Endodermal cell (in vitro differentiated cells): ENCODE results near the gene CEPT1. TPM values are rescaled to one million over a fixed set of nuclear protein-coding genes. Genes with fewer than 3 reads are reported as not detected.

Experiments
- DNase-seq: peaks from one replicate; pipeline ENCODE4 v3.0.0-alpha.2; 2017
- H3K27ac ChIP-seq: 2 replicates; pipeline ENCODE4 v1.5.1; 2013; ENCODE audit warnings: mild to moderate bottlenecking, low read depth, low read length, moderate library complexity
- H3K27me3 ChIP-seq: 2 replicates; pipeline ENCODE4 v1.6.1; 2013; ENCODE audit warnings: mild to moderate bottlenecking, low read length, moderate library complexity; ENCODE audit not compliant: insufficient read depth, control insufficient read depth, poor library complexity, severe bottlenecking
- H3K36me3 ChIP-seq: 2 replicates; pipeline ENCODE4 v1.7.0; 2013; ENCODE audit warnings: mild to moderate bottlenecking, low read length, moderate library complexity; ENCODE audit not compliant: control insufficient read depth, insufficient read depth
- H3K4me1 ChIP-seq: one replicate; pipeline ENCODE4 v1.7.0; 2013; ENCODE audit warnings: low read length; ENCODE audit not compliant: control insufficient read depth, insufficient read depth
- H3K4me3 ChIP-seq: 2 replicates; pipeline ENCODE4 v1.5.1; 2013; ENCODE audit warnings: mild to moderate bottlenecking, low read length, moderate library complexity
- H3K9ac ChIP-seq: 2 replicates; pipeline ENCODE4 v1.6.1; 2013; ENCODE audit warnings: mild to moderate bottlenecking, low read length, moderate library complexity; ENCODE audit not compliant: poor library complexity, severe bottlenecking; ENCODE audit errors: extremely low read depth
- H3K9me3 ChIP-seq: 2 replicates; pipeline ENCODE4 v1.6.1; 2013; ENCODE audit warnings: mild to moderate bottlenecking, low read length, moderate library complexity; ENCODE audit not compliant: control insufficient read depth
- H3K27ac Mint-ChIP-seq: 2 replicates; pipeline ENCODE4 v1.8.0; 2020; ENCODE audit warnings: mixed read lengths
- H3K27me3 Mint-ChIP-seq: 2 replicates; pipeline ENCODE4 v1.8.0; 2021; ENCODE audit warnings: mild to moderate bottlenecking, mixed read lengths; ENCODE audit not compliant: insufficient read depth
- H3K36me3 Mint-ChIP-seq: 2 replicates; pipeline ENCODE4 v1.8.0; 2020; ENCODE audit warnings: low read depth, mixed read lengths
- H3K4me1 Mint-ChIP-seq: 2 replicates; pipeline ENCODE4 v1.8.0; 2020; ENCODE audit warnings: mixed read lengths
- H3K4me3 Mint-ChIP-seq: 2 replicates; pipeline ENCODE4 v1.8.0; 2020; ENCODE audit warnings: mild to moderate bottlenecking, moderate library complexity, mixed read lengths
- H3K9me3 Mint-ChIP-seq: 2 replicates; pipeline ENCODE4 v1.8.0; 2020; ENCODE audit warnings: mild to moderate bottlenecking, mixed read lengths
- WGBS, 2 experiments: methylation state at CpG; one replicate each; pipeline versions ENCODE4 v1.1.5 to v1.1.7; 2013; ENCODE audit warnings: missing lambda C conversion rate in 2 of 2, mixed read lengths in 1 of 2; ENCODE audit not compliant: insufficient coverage in 1 of 2, insufficient read length in 1 of 2; 5-methylcytosine and 5-hydroxymethylcytosine counted together
- total RNA-seq, 2 donors: library from RNA; stranded (reverse); fragmentation: NEBNext Ultra II Directional in 1 of 2; extraction: Animal tissue kit (Norgen Biotek cat#: 25700) in 1 of 2; gene quantifications; 2 replicates in 1 of 2; 3 replicates in 1 of 2; pipeline ENCODE4 v1.2.1, GENCODE V29; 2021
- TF ChIP-seq, protein P1 (sequence below): fragments of 200-600 bp; sonication (generic); conservative IDR thresholded peaks from 2 replicates; pipeline ENCODE4 v1.5.0; 2021; ENCODE audit warnings: antibody characterized with exemption, mild to moderate bottlenecking

The CEPT1 gene
- total RNA-seq, 2 donors from 2014 or later: 28.0 to 33.3 TPM

DNA sequence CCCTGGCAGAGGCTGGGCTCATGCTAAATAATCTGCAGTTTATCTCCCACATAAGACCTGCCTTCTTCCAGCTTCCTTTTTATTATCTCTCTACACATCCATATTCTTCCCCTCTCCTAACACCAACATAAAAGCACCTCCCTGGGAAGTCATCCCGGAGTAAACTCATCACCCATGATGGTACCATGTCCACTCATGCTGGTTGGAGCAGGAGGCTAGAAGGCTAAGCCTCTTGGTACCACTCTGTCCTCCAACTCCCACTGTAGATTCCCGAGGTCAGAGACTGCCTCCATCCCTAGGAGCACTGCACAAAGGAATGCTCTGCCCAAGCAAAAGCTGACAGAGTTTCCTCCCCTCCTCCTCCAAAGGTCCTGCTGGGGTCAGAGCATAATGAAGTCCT lies 56.2 kb downstream of the CEPT1 start:
- H3K9me3 Mint-ChIP-seq: no peaks in the 10 kb centered on the region
- Histone ChIP-seq H3K4me1 (peaks cover 17% of the 10 kb centered on the region), H3K9ac (no peak overlapping the region), H3K4me3 (no peak overlapping the region), H3K27ac (no peak overlapping the region), H3K36me3 (no peaks in the 10 kb centered on the region), H3K27me3 (no peaks in the 10 kb centered on the region), H3K9me3 (no peaks in the 10 kb centered on the region)
- no peak for DNase-seq
- H3K36me3 Mint-ChIP-seq: no peaks in the 10 kb centered on the region
- TF ChIP-seq, protein P1, sequence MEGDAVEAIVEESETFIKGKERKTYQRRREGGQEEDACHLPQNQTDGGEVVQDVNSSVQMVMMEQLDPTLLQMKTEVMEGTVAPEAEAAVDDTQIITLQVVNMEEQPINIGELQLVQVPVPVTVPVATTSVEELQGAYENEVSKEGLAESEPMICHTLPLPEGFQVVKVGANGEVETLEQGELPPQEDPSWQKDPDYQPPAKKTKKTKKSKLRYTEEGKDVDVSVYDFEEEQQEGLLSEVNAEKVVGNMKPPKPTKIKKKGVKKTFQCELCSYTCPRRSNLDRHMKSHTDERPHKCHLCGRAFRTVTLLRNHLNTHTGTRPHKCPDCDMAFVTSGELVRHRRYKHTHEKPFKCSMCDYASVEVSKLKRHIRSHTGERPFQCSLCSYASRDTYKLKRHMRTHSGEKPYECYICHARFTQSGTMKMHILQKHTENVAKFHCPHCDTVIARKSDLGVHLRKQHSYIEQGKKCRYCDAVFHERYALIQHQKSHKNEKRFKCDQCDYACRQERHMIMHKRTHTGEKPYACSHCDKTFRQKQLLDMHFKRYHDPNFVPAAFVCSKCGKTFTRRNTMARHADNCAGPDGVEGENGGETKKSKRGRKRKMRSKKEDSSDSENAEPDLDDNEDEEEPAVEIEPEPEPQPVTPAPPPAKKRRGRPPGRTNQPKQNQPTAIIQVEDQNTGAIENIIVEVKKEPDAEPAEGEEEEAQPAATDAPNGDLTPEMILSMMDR: no peak
- WGBS, 2 experiments: 91 to 92% methylated on average over 2 of the region's 2 CpGs
- H3K27me3 Mint-ChIP-seq: no peaks in the 10 kb centered on the region
- no peak overlapping the region for H3K4me3 Mint-ChIP-seq
- H3K27ac Mint-ChIP-seq: no peak overlapping the region
- H3K4me1 Mint-ChIP-seq: peaks cover 24% of the 10 kb centered on the region

DNA sequence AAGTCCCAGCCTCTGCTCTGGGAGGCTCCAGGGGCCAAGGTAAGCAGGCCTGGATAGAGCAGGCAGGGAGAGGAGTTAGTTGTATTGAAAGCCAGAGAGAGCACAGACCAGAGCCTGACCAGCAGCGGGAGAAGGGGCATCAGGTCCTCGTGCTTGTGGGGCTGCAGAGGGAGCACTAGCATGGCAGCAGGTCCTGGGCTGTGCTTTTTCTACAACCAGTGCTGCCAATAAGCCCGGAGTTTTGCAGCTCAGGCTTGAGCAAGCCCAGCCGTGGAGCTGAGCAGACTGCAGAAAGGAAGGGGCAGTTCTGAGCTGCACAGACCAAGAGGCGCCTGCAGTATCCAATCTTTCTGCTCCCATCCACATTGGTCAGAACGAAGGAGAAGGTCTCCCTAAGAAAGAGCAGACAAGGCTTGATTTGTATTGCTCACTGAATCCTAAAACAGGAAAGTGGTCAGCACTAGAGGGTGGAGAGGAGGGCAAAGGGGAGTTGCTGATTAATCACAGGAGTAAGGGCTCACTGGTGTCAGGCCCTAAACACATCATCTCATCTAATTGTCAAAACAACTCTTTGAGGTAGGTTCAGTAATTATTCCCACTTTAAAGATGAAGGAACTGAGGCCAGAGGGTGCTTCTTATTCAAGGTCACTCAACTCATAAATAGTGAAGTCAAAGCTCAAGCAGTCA lies 57.7 kb downstream of the CEPT1 start:
- H3K4me1 ChIP-seq: peaks cover 9% of the 10 kb centered on the region
- Mint-ChIP-seq H3K27ac (no peak overlapping the region), H3K4me1 (peaks cover 12% of the 10 kb centered on the region), H3K36me3 (no peaks in the 10 kb centered on the region), H3K27me3 (no peaks in the 10 kb centered on the region), H3K9me3 (no peaks in the 10 kb centered on the region), H3K4me3 (no peak overlapping the region)
- H3K9me3 ChIP-seq: no peaks in the 10 kb centered on the region
- H3K4me3 ChIP-seq: no peak overlapping the region
- no peaks in the 10 kb centered on the region for H3K36me3 ChIP-seq
- no peak overlapping the region for H3K9ac ChIP-seq
- DNase-seq: peak; percentile 91
- WGBS, 2 experiments: 51 to 57% methylated on average over 4 to 6 of the region's 6 CpGs
- no peaks in the 10 kb centered on the region for H3K27me3 ChIP-seq
- no peak overlapping the region for H3K27ac ChIP-seq
- TF ChIP-seq, protein P1: peak; percentile 85

DNA sequence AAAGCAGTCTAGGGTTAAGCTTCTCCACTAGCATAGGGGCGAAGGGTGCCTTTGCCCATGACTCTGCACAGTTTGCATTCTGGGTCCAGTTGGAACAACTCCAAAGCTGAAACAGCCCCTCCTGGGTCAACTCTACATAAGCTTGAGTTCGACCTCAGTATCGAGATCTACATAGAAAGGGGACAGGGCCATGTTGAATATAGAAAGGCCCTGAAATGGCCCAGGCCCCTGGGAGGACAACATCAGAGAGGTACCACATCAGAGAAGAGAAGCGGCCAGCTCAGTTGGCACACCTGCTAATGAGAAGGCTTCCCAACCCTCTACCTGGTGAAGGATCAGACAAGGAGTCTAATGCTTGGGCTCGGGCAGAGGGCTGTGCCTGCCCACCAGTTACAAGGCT lies 58.8 kb downstream of the CEPT1 start:
- Mint-ChIP-seq H3K27ac (no peak overlapping the region), H3K9me3 (no peaks in the 10 kb centered on the region), H3K27me3 (peaks cover 3% of the 10 kb centered on the region), H3K36me3 (no peaks in the 10 kb centered on the region), H3K4me3 (no peak overlapping the region), H3K4me1 (peaks cover 11% of the 10 kb centered on the region)
- Histone ChIP-seq H3K4me1 (peaks cover 5% of the 10 kb centered on the region), H3K36me3 (no peaks in the 10 kb centered on the region), H3K9me3 (no peaks in the 10 kb centered on the region), H3K27me3 (no peaks in the 10 kb centered on the region), H3K9ac (no peak overlapping the region), H3K27ac (no peak overlapping the region), H3K4me3 (no peak overlapping the region)
- WGBS, 2 experiments: 93 to 100% methylated on average over 1 to 5 of the region's 5 CpGs
- no peak for DNase-seq
- TF ChIP-seq, protein P1: no peak
